ENCODE data around the gene PFKFB4.

- no peak for TF ChIP-seq EZH2 (IDR thresholded peaks at IDR 0.05; ENCODE audit: borderline replicate concordance, low read depth, low read length, severe bottlenecking)
- TF ChIP-seq, protein P1, sequence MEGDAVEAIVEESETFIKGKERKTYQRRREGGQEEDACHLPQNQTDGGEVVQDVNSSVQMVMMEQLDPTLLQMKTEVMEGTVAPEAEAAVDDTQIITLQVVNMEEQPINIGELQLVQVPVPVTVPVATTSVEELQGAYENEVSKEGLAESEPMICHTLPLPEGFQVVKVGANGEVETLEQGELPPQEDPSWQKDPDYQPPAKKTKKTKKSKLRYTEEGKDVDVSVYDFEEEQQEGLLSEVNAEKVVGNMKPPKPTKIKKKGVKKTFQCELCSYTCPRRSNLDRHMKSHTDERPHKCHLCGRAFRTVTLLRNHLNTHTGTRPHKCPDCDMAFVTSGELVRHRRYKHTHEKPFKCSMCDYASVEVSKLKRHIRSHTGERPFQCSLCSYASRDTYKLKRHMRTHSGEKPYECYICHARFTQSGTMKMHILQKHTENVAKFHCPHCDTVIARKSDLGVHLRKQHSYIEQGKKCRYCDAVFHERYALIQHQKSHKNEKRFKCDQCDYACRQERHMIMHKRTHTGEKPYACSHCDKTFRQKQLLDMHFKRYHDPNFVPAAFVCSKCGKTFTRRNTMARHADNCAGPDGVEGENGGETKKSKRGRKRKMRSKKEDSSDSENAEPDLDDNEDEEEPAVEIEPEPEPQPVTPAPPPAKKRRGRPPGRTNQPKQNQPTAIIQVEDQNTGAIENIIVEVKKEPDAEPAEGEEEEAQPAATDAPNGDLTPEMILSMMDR (IDR thresholded peaks at IDR 0.05; ENCODE audit: borderline replicate concordance, extremely low read depth, low read length, poor library complexity, severe bottlenecking) = no peak
Measured at GRCh38 chr3:48516571-48516970, 40.0 kb downstream of the PFKFB4 start.
